GM23338 (cell line): ENCODE data around the gene HOXC9.

ENCODE experiments used
- CREB1 ChIP-seq: fragments of 250-450 bp; sonication (Bioruptor Pico); IDR thresholded peaks from 2 replicates; pipeline ENCODE4 v1.5.0; 2020; ENCODE audit warnings: low read depth, mild to moderate bottlenecking, moderate library complexity
- CTCF ChIP-seq, 2 experiments: fragments of 200-600 bp in 1 of 2; sonication (generic) in 1 of 2; conservative IDR thresholded peaks; 2 replicates each; pipeline versions ENCODE4 v1.5.1 to v1.6.1; 2016 to 2017; ENCODE audit warnings: antibody characterized with exemption in 2 of 2, low read depth in 2 of 2, mild to moderate bottlenecking in 2 of 2, moderate library complexity in 1 of 2
- ETS1 ChIP-seq: IDR thresholded peaks from 2 replicates; pipeline ENCODE4 v1.6.1; 2016; ENCODE audit warnings: antibody characterized with exemption
- EZH2 ChIP-seq: fragments of 200-600 bp; sonication (generic); IDR thresholded peaks from one replicate; pipeline ENCODE4 v1.8.0; 2017; ENCODE audit warnings: antibody characterized with exemption, mild to moderate bottlenecking, low read depth; ENCODE audit not compliant: unreplicated experiment
- EZH2phosphoT487 ChIP-seq: fragments of 200-600 bp; sonication (generic); IDR thresholded peaks from one replicate; pipeline ENCODE4 v1.8.1; 2018; ENCODE audit warnings: antibody characterized with exemption; ENCODE audit not compliant: unreplicated experiment
- JUNB ChIP-seq: IDR thresholded peaks from one replicate; pipeline ENCODE4 v1.6.1; 2016; ENCODE audit warnings: antibody characterized with exemption; ENCODE audit not compliant: unreplicated experiment
- NANOG ChIP-seq: IDR thresholded peaks from 2 replicates; pipeline ENCODE4 v1.6.1; 2016; ENCODE audit warnings: antibody characterized with exemption, borderline replicate concordance
- POLR2AphosphoS5 ChIP-seq: IDR thresholded peaks from 2 replicates; pipeline ENCODE4 v1.6.1; 2016; ENCODE audit warnings: antibody characterized with exemption, low read depth
- REST ChIP-seq: IDR thresholded peaks from one replicate; pipeline ENCODE4 v1.6.1; 2018; ENCODE audit warnings: antibody characterized with exemption; ENCODE audit not compliant: unreplicated experiment
- STAT1 ChIP-seq: IDR thresholded peaks from one replicate; pipeline ENCODE4 v1.6.1; 2016; ENCODE audit warnings: antibody characterized with exemption; ENCODE audit not compliant: unreplicated experiment
- ZNF114 ChIP-seq: fragments of 250-450 bp; sonication (Bioruptor Pico); IDR thresholded peaks from 2 replicates; pipeline ENCODE4 v1.5.0; 2020; ENCODE audit warnings: mild to moderate bottlenecking, moderate library complexity
- ZNF331 ChIP-seq: fragments of 250-450 bp; sonication (Bioruptor Pico); IDR thresholded peaks from 2 replicates; pipeline ENCODE4 v1.5.0; 2020; ENCODE audit warnings: low read depth, mild to moderate bottlenecking, moderate library complexity
- ZNF462 ChIP-seq: fragments of 250-450 bp; sonication (Bioruptor Pico); IDR thresholded peaks from 2 replicates; pipeline ENCODE4 v1.5.0; 2020; ENCODE audit warnings: mild to moderate bottlenecking, moderate library complexity

- TF ChIP-seq CTCF (conservative IDR thresholded peaks at IDR 0.05; ENCODE audit: low read depth in 2 of 2) = no peak
- no peak for TF ChIP-seq POLR2AphosphoS5
- TF ChIP-seq CREB1 (CRISPR knock-in tag) = no peak
- TF ChIP-seq REST = no peak
- no peak for TF ChIP-seq ETS1
- peak; percentile 78 for TF ChIP-seq EZH2
- TF ChIP-seq EZH2phosphoT487 = no peak
- TF ChIP-seq STAT1 = no peak
- TF ChIP-seq ZNF114 (CRISPR knock-in tag) = no peak
- no peak for TF ChIP-seq ZNF331
- no peak for TF ChIP-seq JUNB
- no peak for TF ChIP-seq NANOG
- TF ChIP-seq ZNF462 (CRISPR knock-in tag) = no peak
These were observed 30.5 kb downstream of the HOXC9 start for GRCh38 chr12:54030442-54030801.
